H1 (cell line): ENCODE data around the gene VGLL2. TPM values are rescaled to one million over a fixed set of nuclear protein-coding genes. Genes with fewer than 3 reads are reported as not detected.

Experiments used
- CTCF ChIA-PET: fragments of 300-600 bp; sonication (Branson Sonifier 250); formaldehyde crosslinking; loops from one replicate; lab custom pipeline; 2021; ENCODE audit not compliant: partially characterized antibody; lab: Charles Lee
- POLR2A ChIA-PET: fragments of 300-600 bp; sonication (Branson Sonifier 250); formaldehyde crosslinking; loops from one replicate; lab custom pipeline; 2021; ENCODE audit warnings: inconsistent platforms; ENCODE audit not compliant: partially characterized antibody; lab: Charles Lee
- DNase-seq, 2 experiments: peaks; one replicate each; pipeline versions ENCODE4 v3.0.0 to v3.0.0-alpha.2; 2010 to 2022; ENCODE audit warnings: low spot score in 2 of 2, low read depth in 1 of 2, mixed read lengths in 1 of 2
- FAIRE-seq: peaks from 2 replicates; lab custom pipeline; 2011; peaks lifted over from hg19 to GRCh38; lab: Jason Lieb, UNC
- H2AFZ ChIP-seq: 2 replicates; pipeline ENCODE4 v1.8.1; 2012; ENCODE audit warnings: low read length, inconsistent platforms
- H2AK5ac ChIP-seq: 2 replicates; pipeline ENCODE4 v1.6.1; 2013; ENCODE audit warnings: low read depth, low read length
- H2BK120ac ChIP-seq: replicated peaks from 2 replicates; pipeline ENCODE3; 2013; ENCODE audit warnings: low read depth, low read length, inconsistent platforms
- H2BK12ac ChIP-seq: 2 replicates; pipeline ENCODE4 v1.6.1; 2013; ENCODE audit warnings: low read depth, low read length
- H2BK15ac ChIP-seq: 2 replicates; pipeline ENCODE4 v1.6.1; 2013; ENCODE audit warnings: low read length
- H2BK20ac ChIP-seq: 2 replicates; pipeline ENCODE4 v1.6.1; 2013; ENCODE audit warnings: low read length
- H2BK5ac ChIP-seq: 2 replicates; pipeline ENCODE4 v1.6.1; 2013; ENCODE audit warnings: low read depth, low read length
- H3K14ac ChIP-seq: 2 replicates; pipeline ENCODE4 v1.6.1; 2013; ENCODE audit warnings: inconsistent platforms; ENCODE audit not compliant: insufficient read length
- H3K18ac ChIP-seq: 2 replicates; pipeline ENCODE4 v1.6.1; 2013; ENCODE audit warnings: low read length; ENCODE audit errors: extremely low read depth
- H3K23ac ChIP-seq: 2 replicates; pipeline ENCODE4 v1.6.1; 2013; ENCODE audit warnings: inconsistent platforms; ENCODE audit not compliant: insufficient read length
- H3K23me2 ChIP-seq: 2 replicates; pipeline ENCODE4 v1.6.1; 2013; ENCODE audit warnings: low read depth, low read length
- H3K27ac ChIP-seq: 2 replicates; pipeline ENCODE4 v1.6.1; 2011; ENCODE audit warnings: low read depth, low read length, inconsistent platforms
- H3K27me3 ChIP-seq, 4 experiments: replicated peaks in 1 of 4; 1 replicate in 1 of 4; 2 replicates in 3 of 4; pipeline versions ENCODE4 v1.6.1 to v1.8.1; 2011 to 2013; ENCODE audit warnings: low read length in 3 of 4, mild to moderate bottlenecking in 3 of 4, inconsistent platforms in 2 of 4, mixed read lengths in 2 of 4, moderate library complexity in 1 of 4; ENCODE audit not compliant: control insufficient read depth in 3 of 4, insufficient read depth in 3 of 4; ENCODE audit errors: extremely low read depth in 1 of 4
- H3K36me3 ChIP-seq, 4 experiments: 2 replicates each; pipeline versions ENCODE4 v1.6.1 to v1.8.1; 2011 to 2013; ENCODE audit warnings: mild to moderate bottlenecking in 4 of 4, low read length in 3 of 4, moderate library complexity in 2 of 4, control low read depth in 1 of 4, inconsistent platforms in 1 of 4; ENCODE audit not compliant: insufficient read depth in 4 of 4, control insufficient read depth in 2 of 4
- H3K4ac ChIP-seq: replicated peaks from 2 replicates; pipeline ENCODE3; 2013; ENCODE audit warnings: low read length, low read depth, mixed read lengths, inconsistent platforms; ENCODE audit not compliant: insufficient read length
- H3K4me1 ChIP-seq, 4 experiments: replicated peaks in 1 of 4; 1 replicate in 1 of 4; 2 replicates in 3 of 4; pipeline versions ENCODE4 v1.6.1 to v1.8.1; 2011 to 2013; ENCODE audit warnings: low read length in 3 of 4, inconsistent platforms in 2 of 4, mixed read lengths in 1 of 4; ENCODE audit not compliant: insufficient read depth in 4 of 4, control insufficient read depth in 3 of 4
- H3K4me2 ChIP-seq, 2 experiments: 2 replicates each; pipeline versions ENCODE4 v1.6.1 to v1.8.1; 2011 to 2013; ENCODE audit warnings: low read depth in 2 of 2, low read length in 2 of 2, control low read depth in 1 of 2, inconsistent platforms in 1 of 2, mild to moderate bottlenecking in 1 of 2; ENCODE audit not compliant: insufficient read depth in 1 of 2
- H3K4me3 ChIP-seq, 4 experiments: fragments of 200-600, 300-600 bp in 1 of 4; sonication (generic), shearing (Covaris generic), sonication (Bioruptor Twin) in 1 of 4; 2 replicates each; pipeline versions ENCODE4 v1.5.1 to v1.8.1; 2011 to 2016; ENCODE audit warnings: low read length in 4 of 4, low read depth in 3 of 4, control low read depth in 2 of 4, inconsistent platforms in 2 of 4, mild to moderate bottlenecking in 2 of 4, mixed read lengths in 1 of 4, moderate library complexity in 1 of 4; ENCODE audit not compliant: insufficient read depth in 2 of 4; ENCODE audit errors: extremely low read depth in 1 of 4
- H3K56ac ChIP-seq: replicated peaks from 2 replicates; pipeline ENCODE3; 2013; ENCODE audit warnings: low read depth, mild to moderate bottlenecking, mixed read lengths, low read length, inconsistent platforms; ENCODE audit not compliant: insufficient read length
- H3K79me1 ChIP-seq: 2 replicates; pipeline ENCODE4 v1.6.1; 2013; ENCODE audit warnings: low read depth, low read length, control low read depth
- H3K79me2 ChIP-seq, 2 experiments: 2 replicates each; pipeline versions ENCODE4 v1.6.1 to v1.8.1; 2012 to 2013; ENCODE audit warnings: low read length in 2 of 2, mild to moderate bottlenecking in 2 of 2, inconsistent platforms in 1 of 2; ENCODE audit not compliant: insufficient read depth in 2 of 2, control insufficient read depth in 1 of 2
- H3K9ac ChIP-seq, 4 experiments: replicated peaks in 1 of 4; 1 replicate in 1 of 4; 2 replicates in 3 of 4; pipeline versions ENCODE4 v1.6.1 to v1.8.1; 2011 to 2013; ENCODE audit warnings: low read depth in 3 of 4, low read length in 3 of 4, control low read depth in 2 of 4, mild to moderate bottlenecking in 2 of 4, moderate library complexity in 2 of 4, inconsistent platforms in 1 of 4; ENCODE audit errors: extremely low read depth in 1 of 4
- H3K9me3 ChIP-seq, 2 experiments: 2 replicates each; pipeline versions ENCODE4 v1.6.1 to v1.8.1; 2012 to 2013; ENCODE audit warnings: mild to moderate bottlenecking in 2 of 2, moderate library complexity in 2 of 2, control low read depth in 1 of 2, inconsistent platforms in 1 of 2, low read depth in 1 of 2, low read length in 1 of 2, mixed read lengths in 1 of 2; ENCODE audit not compliant: insufficient read depth in 2 of 2
- H4K20me1 ChIP-seq, 2 experiments: replicated peaks in 1 of 2; 2 replicates each; pipeline versions ENCODE3 to v1.8.1; 2011 to 2013; ENCODE audit warnings: inconsistent platforms in 2 of 2, low read length in 2 of 2, mild to moderate bottlenecking in 1 of 2; ENCODE audit not compliant: insufficient read depth in 2 of 2, control insufficient read depth in 1 of 2
- H4K5ac ChIP-seq: 2 replicates; pipeline ENCODE4 v1.6.1; 2013; ENCODE audit warnings: low read length, low read depth, mixed read lengths, inconsistent platforms; ENCODE audit not compliant: insufficient read length
- H4K8ac ChIP-seq: 2 replicates; pipeline ENCODE4 v1.8.0; 2013; ENCODE audit warnings: mild to moderate bottlenecking, moderate library complexity, low read length, inconsistent platforms; ENCODE audit not compliant: insufficient read depth; ENCODE audit errors: extremely low read depth
- H4K91ac ChIP-seq: replicated peaks from 2 replicates; pipeline ENCODE3; 2013; ENCODE audit warnings: low read length, mixed read lengths, inconsistent platforms; ENCODE audit not compliant: insufficient read length
- CBX5 ChIP-seq: fragments of 300-800, 300-1000 bp; sonication (generic); IDR thresholded peaks from 2 replicates; pipeline ENCODE4 v1.7.1; 2016; ENCODE audit warnings: antibody characterized with exemption, low read length, low read depth
- CREB1 ChIP-seq: IDR thresholded peaks from 2 replicates; pipeline ENCODE4 v1.6.1; 2012; ENCODE audit warnings: inconsistent platforms
- EZH2 ChIP-seq: fragments of 200-600 bp; sonication (generic); IDR thresholded peaks from 2 replicates; pipeline ENCODE4 v1.7.1; 2012; ENCODE audit warnings: low read depth, mild to moderate bottlenecking, moderate library complexity, low read length, inconsistent platforms; ENCODE audit not compliant: severe bottlenecking
- KDM4A ChIP-seq: IDR thresholded peaks from one replicate; pipeline ENCODE4 v1.7.1; 2012; ENCODE audit warnings: low read depth, mild to moderate bottlenecking, moderate library complexity, low read length, inconsistent platforms; ENCODE audit not compliant: severe bottlenecking
- PHF8 ChIP-seq: fragments of 200-600 bp; sonication (generic); conservative IDR thresholded peaks from 2 replicates; pipeline ENCODE4 v1.7.1; 2012; ENCODE audit warnings: low read depth, mild to moderate bottlenecking, inconsistent platforms, low read length, moderate library complexity
- SIRT6 ChIP-seq: IDR thresholded peaks from one replicate; pipeline ENCODE4 v1.7.1; 2012; ENCODE audit warnings: low read length, inconsistent platforms
- SIX5 ChIP-seq: IDR thresholded peaks from 2 replicates; pipeline ENCODE4 v1.6.1; 2011; ENCODE audit warnings: mild to moderate bottlenecking, low read depth, low read length
- SUZ12 ChIP-seq: fragments of 200-600 bp; sonication (generic); IDR thresholded peaks from 2 replicates; pipeline ENCODE4 v1.6.1; 2012; ENCODE audit warnings: mild to moderate bottlenecking, inconsistent platforms, low read length, moderate library complexity, mixed read lengths
- TCF12 ChIP-seq: IDR thresholded peaks from 2 replicates; pipeline ENCODE4 v1.6.1; 2011; ENCODE audit warnings: low read depth, mild to moderate bottlenecking, low read length
- WGBS, 2 experiments: shearing (Covaris generic) in 1 of 2; methylation state at CpG; one replicate each; pipeline versions ENCODE4 v1.1.6 to v1.1.7; 2013 to 2015; ENCODE audit warnings: low lambda C conversion rate in 2 of 2, mixed read lengths in 2 of 2, inconsistent platforms in 1 of 2, low coverage in 1 of 2, missing lambda C conversion rate in 1 of 2; ENCODE audit not compliant: insufficient replicate concordance in 2 of 2, insufficient coverage in 1 of 2, insufficient read length in 1 of 2; ENCODE audit errors: extremely low coverage in 1 of 2, missing lambda C conversion rate in 1 of 2; 5-methylcytosine and 5-hydroxymethylcytosine counted together
- polyA plus RNA-seq, 7 experiments: library from polyadenylated mRNA; depleted of rRNA in 3 of 7; stranded (reverse) in 5 of 7; unstranded in 2 of 7; fragments of >200 nt in 5 of 7; fragments of 200-250 nt in 2 of 7; gene quantifications; 1 replicate in 5 of 7; 2 replicates in 1 of 7; 4 replicates in 1 of 7; pipeline versions ENCODE4 v1.2.1 to v1.2.3, GENCODE V29; 2011 to 2013; ENCODE audit warnings: missing spikeins in 2 of 7, mixed read lengths in 2 of 7
- total RNA-seq: library from RNA; stranded (reverse); fragmentation: NEBNext Ultra II Directional; extraction: Animal tissue kit (Norgen Biotek cat#: 25700); gene quantifications from 2 replicates; pipeline ENCODE4 v1.2.1, GENCODE V29; 2021

The VGLL2 gene
- total and polyA plus RNA-seq, 2 of the 8 experiments (the other 6 are each of a cell fraction or from before 2014, with no cell fraction given) = not detected

DNA sequence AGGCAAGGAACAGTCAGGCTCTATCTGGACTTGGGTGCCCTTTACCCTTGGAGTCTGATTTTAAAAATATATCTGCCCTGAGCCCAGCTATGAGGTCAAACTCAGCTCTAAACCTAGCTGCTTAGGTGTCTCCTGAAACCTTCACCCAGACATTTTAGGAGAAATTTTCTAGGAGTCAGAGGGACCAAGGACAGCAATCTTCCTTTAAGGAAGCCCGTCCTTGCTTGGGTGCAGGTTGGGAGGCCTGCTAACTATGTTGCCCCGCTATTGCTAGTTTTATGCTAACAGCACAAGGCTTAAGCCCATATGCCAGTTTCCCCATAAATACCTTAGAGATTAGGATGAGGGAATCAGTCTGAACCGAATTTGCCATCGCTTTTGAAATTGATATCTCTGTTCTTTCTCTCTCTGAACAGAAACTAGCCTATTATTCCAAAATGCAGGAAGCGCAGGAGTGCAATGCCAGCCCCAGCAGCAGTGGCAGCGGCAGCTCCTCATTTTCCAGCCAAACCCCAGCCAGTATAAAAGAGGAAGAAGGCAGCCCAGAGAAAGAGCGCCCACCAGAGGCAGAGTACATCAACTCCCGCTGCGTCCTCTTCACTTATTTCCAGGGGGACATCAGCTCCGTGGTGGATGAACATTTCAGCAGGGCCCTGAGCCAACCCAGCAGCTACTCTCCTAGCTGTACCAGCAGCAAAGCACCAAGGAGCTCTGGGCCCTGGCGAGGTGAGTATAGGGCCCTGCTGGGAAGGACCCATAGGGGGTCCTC is 2.6 kb downstream of the VGLL2 start:
- Histone ChIP-seq H2BK15ac (no peak overlapping the region), H3K27ac (no peak overlapping the region), H3K79me1 (no peaks in the 10 kb centered on the region), H2BK20ac (no peak overlapping the region), H2BK12ac (no peak overlapping the region), H3K23ac (no peak overlapping the region), H4K5ac (no peak overlapping the region), H3K79me2 (no peaks in the 10 kb centered on the region), H3K14ac (no peak overlapping the region), H3K27me3 (peaks cover 81 to 99% (median 95%) of the 10 kb centered on the region in 4 experiments), H2AFZ (no peak overlapping the region), H3K4ac (no peak overlapping the region), H3K56ac (no peak overlapping the region), H4K20me1 (peaks cover 2 to 11% of the 10 kb centered on the region in 2 experiments), H2AK5ac (no peak overlapping the region), H4K8ac (no peak overlapping the region), H3K36me3 (no peaks in the 10 kb centered on the region), H3K9ac (no peak overlapping the region), H3K9me3 (no peaks in the 10 kb centered on the region; a peak in 1 of 4 replicates), H2BK120ac (no peak overlapping the region), H3K18ac (no peak overlapping the region), H3K4me3 (no peak overlapping the region), H3K4me1 (peaks cover 3 to 19% (median 7%) of the 10 kb centered on the region in 4 experiments; a peak in 6 of 7 replicates), H3K23me2 (peaks cover 20% of the 10 kb centered on the region; the same call in 1 of the 2 replicates), H3K4me2 (peak overlapping the region in 1 of 2 experiments; percentile 18; a peak in 1 of 4 replicates), H2BK5ac (no peak overlapping the region), H4K91ac (no peak overlapping the region)
- peak in 1 of 2 experiments; percentile 75 for DNase-seq
- 8% methylated on average over 11 of the region's 11 CpGs; no CpG with 5 or more reads in 1 of the 2 experiments for WGBS, 2 experiments
- ChIA-PET POLR2A (interaction anchor here (0.7 to 1.0 kb wide), 2 partner anchors 8 to 9 kb away, joined by 3 read pairs; no protein-coding TSS in a partner anchor), CTCF (interaction anchor here (0.8 to 4.5 kb wide), 29 partner anchors 8 to 384 kb away, joined by 3 to 20 read pairs (median 3); no protein-coding TSS in a partner anchor)
- FAIRE-seq = no peak
- 0 out of 2 replicates have a peak, but pooled peaks have one; percentile 30 for TF ChIP-seq TCF12
- TF ChIP-seq SIRT6 = no peak
- no peak for TF ChIP-seq CBX5
- peak; percentile 4 for TF ChIP-seq EZH2
- TF ChIP-seq KDM4A = no peak
- no peak for TF ChIP-seq SIX5
- no peak for TF ChIP-seq PHF8
- TF ChIP-seq CREB1 = no peak
- peak; percentile 7; the same call in 1 of the 2 replicates for TF ChIP-seq SUZ12
